H9 (cell line): ENCODE results near the gene OST4. TPM values are rescaled to one million over a fixed set of nuclear protein-coding genes. Genes with fewer than 3 reads are reported as not detected.

Experiments
- DNase-seq: peaks from one replicate; pipeline ENCODE4 v3.0.0-alpha.2; 2017
- H2AFZ ChIP-seq: one replicate; pipeline ENCODE4 v1.6.1; 2013; ENCODE audit warnings: mild to moderate bottlenecking, low read length, control low read depth, moderate library complexity
- H2AK5ac ChIP-seq: 2 replicates; pipeline ENCODE4 v1.6.1; 2013; ENCODE audit warnings: low read length, control low read depth, mixed read lengths; ENCODE audit not compliant: insufficient read length
- H2BK120ac ChIP-seq: one replicate; pipeline ENCODE4 v1.6.1; 2013; ENCODE audit warnings: low read depth, mild to moderate bottlenecking, low read length, control low read depth, inconsistent platforms; ENCODE audit not compliant: poor library complexity, severe bottlenecking
- H2BK12ac ChIP-seq: 2 replicates; pipeline ENCODE4 v1.6.1; 2013; ENCODE audit warnings: low read length, control low read depth, mixed read lengths, low read depth; ENCODE audit not compliant: insufficient read length
- H2BK15ac ChIP-seq: 2 replicates; pipeline ENCODE4 v1.6.1; 2013; ENCODE audit warnings: low read depth, low read length, control low read depth
- H2BK20ac ChIP-seq: one replicate; pipeline ENCODE4 v1.6.1; 2013; ENCODE audit warnings: low read depth, mild to moderate bottlenecking, low read length, control low read depth, inconsistent platforms; ENCODE audit not compliant: poor library complexity, severe bottlenecking
- H2BK5ac ChIP-seq: 2 replicates; pipeline ENCODE4 v1.6.1; 2013; ENCODE audit warnings: low read length, control low read depth, mixed read lengths; ENCODE audit not compliant: insufficient read length
- H3K14ac ChIP-seq: 2 replicates; pipeline ENCODE4 v1.6.1; 2013; ENCODE audit warnings: low read length, control low read depth; ENCODE audit not compliant: insufficient read depth
- H3K18ac ChIP-seq: 2 replicates; pipeline ENCODE4 v1.6.1; 2013; ENCODE audit warnings: low read depth, mild to moderate bottlenecking, mixed read lengths, low read length, control low read depth; ENCODE audit not compliant: insufficient read length
- H3K23ac ChIP-seq: 2 replicates; pipeline ENCODE4 v1.6.1; 2013; ENCODE audit warnings: low read length, control low read depth, mixed read lengths, low read depth; ENCODE audit not compliant: insufficient read length
- H3K23me2 ChIP-seq: 2 replicates; pipeline ENCODE4 v1.6.1; 2013; ENCODE audit warnings: low read depth, mild to moderate bottlenecking, mixed read lengths, low read length, control low read depth; ENCODE audit not compliant: insufficient read length, poor library complexity, severe bottlenecking
- H3K27ac ChIP-seq: 2 replicates; pipeline ENCODE4 v1.5.1; 2013; ENCODE audit warnings: low read length, control low read depth, mixed read lengths, low read depth; ENCODE audit not compliant: insufficient read length
- H3K27me3 ChIP-seq: 2 replicates; pipeline ENCODE4 v1.6.1; 2013; ENCODE audit warnings: low read length, control low read depth, inconsistent platforms; ENCODE audit not compliant: insufficient read depth
- H3K4ac ChIP-seq: 2 replicates; pipeline ENCODE4 v1.6.1; 2013; ENCODE audit warnings: low read depth, mild to moderate bottlenecking, control low read depth, inconsistent platforms, low read length, moderate library complexity
- H3K4me1 ChIP-seq: 2 replicates; pipeline ENCODE4 v1.6.1; 2013; ENCODE audit warnings: low read length, control low read depth, inconsistent platforms; ENCODE audit not compliant: insufficient read depth
- H3K4me2 ChIP-seq: 2 replicates; pipeline ENCODE4 v1.6.1; 2013; ENCODE audit warnings: low read length, control low read depth, mixed read lengths; ENCODE audit not compliant: insufficient read length, insufficient read depth
- H3K56ac ChIP-seq: 2 replicates; pipeline ENCODE4 v1.6.1; 2013; ENCODE audit warnings: low read depth, mild to moderate bottlenecking, mixed read lengths, low read length, control low read depth; ENCODE audit not compliant: insufficient read length
- H3K79me1 ChIP-seq: 2 replicates; pipeline ENCODE4 v1.6.1; 2013; ENCODE audit warnings: low read depth, mild to moderate bottlenecking, moderate library complexity, low read length, control low read depth, inconsistent platforms; ENCODE audit not compliant: insufficient read depth, poor library complexity, severe bottlenecking
- H3K79me2 ChIP-seq: 2 replicates; pipeline ENCODE4 v1.6.1; 2013; ENCODE audit warnings: low read length, control low read depth, inconsistent platforms; ENCODE audit not compliant: insufficient read depth
- H3K9ac ChIP-seq: 2 replicates; pipeline ENCODE4 v1.6.1; 2013; ENCODE audit warnings: low read length, control low read depth, mixed read lengths; ENCODE audit not compliant: insufficient read length; ENCODE audit errors: extremely low read depth
- H3K9me3 ChIP-seq: one replicate; pipeline ENCODE4 v1.6.1; 2013; ENCODE audit warnings: low read depth, low read length, inconsistent platforms; ENCODE audit not compliant: control insufficient read depth
- H3T11ph ChIP-seq: one replicate; pipeline ENCODE4 v1.6.1; 2013; ENCODE audit warnings: mild to moderate bottlenecking, low read length, control low read depth, inconsistent platforms
- H4K20me1 ChIP-seq: one replicate; pipeline ENCODE4 v1.6.1; 2013; ENCODE audit not compliant: control insufficient read depth, insufficient read length, insufficient read depth
- H4K5ac ChIP-seq: 2 replicates; pipeline ENCODE4 v1.6.1; 2013; ENCODE audit warnings: low read depth, mild to moderate bottlenecking, mixed read lengths, low read length, control low read depth; ENCODE audit not compliant: insufficient read length
- H4K8ac ChIP-seq: replicated peaks from 2 replicates; pipeline ENCODE4 v1.6.1; 2013; ENCODE audit warnings: low read length, control low read depth, mixed read lengths, low read depth; ENCODE audit not compliant: insufficient read length
- H4K91ac ChIP-seq: 2 replicates; pipeline ENCODE4 v1.6.1; 2013; ENCODE audit warnings: low read depth, mild to moderate bottlenecking, moderate library complexity, mixed read lengths, low read length, control low read depth; ENCODE audit not compliant: insufficient read length
- H3K27ac Mint-ChIP-seq, 3 experiments: 2 replicates in 2 of 3; 3 replicates in 1 of 3; pipeline ENCODE4 v1.8.0; 2020 to 2021; ENCODE audit warnings: mixed read lengths in 3 of 3, mild to moderate bottlenecking in 1 of 3, moderate library complexity in 1 of 3
- H3K27me3 Mint-ChIP-seq: 2 replicates; pipeline ENCODE4 v1.8.0; 2021; ENCODE audit warnings: low read depth, mild to moderate bottlenecking, moderate library complexity, mixed read lengths
- H3K36me3 Mint-ChIP-seq, 3 experiments: 2 replicates in 2 of 3; 3 replicates in 1 of 3; pipeline ENCODE4 v1.8.0; 2020 to 2021; ENCODE audit warnings: low read depth in 3 of 3, mixed read lengths in 3 of 3; ENCODE audit not compliant: insufficient read depth in 1 of 3
- H3K4me1 Mint-ChIP-seq, 2 experiments: 2 replicates each; pipeline ENCODE4 v1.8.0; 2020; ENCODE audit warnings: mixed read lengths in 2 of 2
- H3K4me3 Mint-ChIP-seq, 2 experiments: 2 replicates in 1 of 2; 3 replicates in 1 of 2; pipeline ENCODE4 v1.8.0; 2020 to 2021; ENCODE audit warnings: mild to moderate bottlenecking in 2 of 2, mixed read lengths in 2 of 2, moderate library complexity in 1 of 2
- H3K9me3 Mint-ChIP-seq, 2 experiments: 2 replicates in 1 of 2; 3 replicates in 1 of 2; pipeline ENCODE4 v1.8.0; 2020; ENCODE audit warnings: mild to moderate bottlenecking in 2 of 2, mixed read lengths in 2 of 2, moderate library complexity in 1 of 2
- WGBS: extraction: QIAGEN DNeasy Blood & Tissue Kit; methylation state at CpG from one replicate; pipeline ENCODE4 v1.1.7; 2013; ENCODE audit warnings: missing lambda C conversion rate, low lambda C conversion rate, mixed read lengths; ENCODE audit not compliant: insufficient read length; ENCODE audit errors: extremely low coverage; 5-methylcytosine and 5-hydroxymethylcytosine counted together
- total RNA-seq: library from RNA; stranded (reverse); gene quantifications from 2 replicates; pipeline ENCODE4 v1.2.1, GENCODE V29; 2021
- TF ChIP-seq, protein P1 (sequence below): fragments of 200-600 bp; sonication (generic); conservative IDR thresholded peaks from 3 replicates; pipeline ENCODE4 v1.8.0; 2021; ENCODE audit warnings: antibody characterized with exemption, mild to moderate bottlenecking

OST4 gene
- total RNA-seq, 1 experiment from 2014 or later: 215 TPM

- no peak overlapping the region for H2BK12ac ChIP-seq
- peaks cover 21 to 39% of the 10 kb centered on the region in 2 experiments for H3K4me1 Mint-ChIP-seq
- peak overlapping the region in 1 of 3 experiments; percentile 64; a peak in 1 of 7 replicates for H3K27ac Mint-ChIP-seq
- no peaks in the 10 kb centered on the region; a peak in 1 of 7 replicates for H3K36me3 Mint-ChIP-seq
- no peak overlapping the region for H3T11ph ChIP-seq
- TF ChIP-seq, protein P1, sequence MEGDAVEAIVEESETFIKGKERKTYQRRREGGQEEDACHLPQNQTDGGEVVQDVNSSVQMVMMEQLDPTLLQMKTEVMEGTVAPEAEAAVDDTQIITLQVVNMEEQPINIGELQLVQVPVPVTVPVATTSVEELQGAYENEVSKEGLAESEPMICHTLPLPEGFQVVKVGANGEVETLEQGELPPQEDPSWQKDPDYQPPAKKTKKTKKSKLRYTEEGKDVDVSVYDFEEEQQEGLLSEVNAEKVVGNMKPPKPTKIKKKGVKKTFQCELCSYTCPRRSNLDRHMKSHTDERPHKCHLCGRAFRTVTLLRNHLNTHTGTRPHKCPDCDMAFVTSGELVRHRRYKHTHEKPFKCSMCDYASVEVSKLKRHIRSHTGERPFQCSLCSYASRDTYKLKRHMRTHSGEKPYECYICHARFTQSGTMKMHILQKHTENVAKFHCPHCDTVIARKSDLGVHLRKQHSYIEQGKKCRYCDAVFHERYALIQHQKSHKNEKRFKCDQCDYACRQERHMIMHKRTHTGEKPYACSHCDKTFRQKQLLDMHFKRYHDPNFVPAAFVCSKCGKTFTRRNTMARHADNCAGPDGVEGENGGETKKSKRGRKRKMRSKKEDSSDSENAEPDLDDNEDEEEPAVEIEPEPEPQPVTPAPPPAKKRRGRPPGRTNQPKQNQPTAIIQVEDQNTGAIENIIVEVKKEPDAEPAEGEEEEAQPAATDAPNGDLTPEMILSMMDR: no peak
- peaks cover 13% of the 10 kb centered on the region for H3K23me2 ChIP-seq
- no peaks in the 10 kb centered on the region for H4K20me1 ChIP-seq
- H3K79me2 ChIP-seq: no peaks in the 10 kb centered on the region
- H3K18ac ChIP-seq: no peak overlapping the region
- H2BK5ac ChIP-seq: no peak overlapping the region
- H4K91ac ChIP-seq: no peak overlapping the region
- no CpG with 5 or more reads among the region's 6 CpGs for WGBS
- no peak overlapping the region for H2BK20ac ChIP-seq
- no peaks in the 10 kb centered on the region for H3K79me1 ChIP-seq
- no peak overlapping the region for H2AFZ ChIP-seq
- no peaks in the 10 kb centered on the region for H3K9me3 Mint-ChIP-seq
- no peaks in the 10 kb centered on the region for H3K27me3 ChIP-seq
- no peak overlapping the region for H3K23ac ChIP-seq
- H3K4ac ChIP-seq: no peak overlapping the region
- H3K4me3 Mint-ChIP-seq: peak overlapping the region in 1 of 2 experiments; percentile 32; a peak in 2 of 5 replicates
- no peak overlapping the region for H3K27ac ChIP-seq
- no peak overlapping the region for H3K4me2 ChIP-seq
- H4K5ac ChIP-seq: no peak overlapping the region
- no peak overlapping the region for H3K14ac ChIP-seq
- H4K8ac ChIP-seq: no peak overlapping the region
- no peak overlapping the region for H2BK120ac ChIP-seq
- H3K9ac ChIP-seq: no peak overlapping the region
- peaks cover 20% of the 10 kb centered on the region for H3K27me3 Mint-ChIP-seq
- no peak for DNase-seq
- no peaks in the 10 kb centered on the region for H3K9me3 ChIP-seq
- no peaks in the 10 kb centered on the region for H3K4me1 ChIP-seq
- no peak overlapping the region for H2BK15ac ChIP-seq
- H2AK5ac ChIP-seq: no peak overlapping the region
- no peak overlapping the region for H3K56ac ChIP-seq
These were observed 13.0 kb upstream of the OST4 start for GRCh38 chr2:27084297-27085061.
